Keratinocyte (primary cell): Measurements from ENCODE around the gene ERMAP. TPM values are rescaled to one million over a fixed set of nuclear protein-coding genes. Genes with fewer than 3 reads are reported as not detected.

Experiments used
- DNase-seq: peaks from one replicate; pipeline ENCODE4 v3.0.0-alpha.2; 2011; ENCODE audit warnings: low read depth, missing footprints, low spot score
- FAIRE-seq: peaks from 2 replicates; lab custom pipeline; 2011; peaks lifted over from hg19 to GRCh38; lab: Jason Lieb, UNC
- H2AFZ ChIP-seq: 2 replicates; pipeline ENCODE4 v1.6.0; 2012; ENCODE audit warnings: low read length, control low read depth, inconsistent platforms; ENCODE audit not compliant: control insufficient read depth
- H3K27ac ChIP-seq: 2 replicates; pipeline ENCODE4 v1.5.1; 2011; ENCODE audit warnings: low read length; ENCODE audit not compliant: control insufficient read depth, insufficient read depth
- H3K27me3 ChIP-seq: 3 replicates; pipeline ENCODE4 v1.6.0; 2011; ENCODE audit warnings: low read length; ENCODE audit not compliant: control insufficient read depth, insufficient read depth; ENCODE audit errors: extremely low read depth
- H3K36me3 ChIP-seq, 2 experiments: 2 replicates in 1 of 2; 3 replicates in 1 of 2; pipeline ENCODE4 v1.5.1; 2011; ENCODE audit warnings: low read length in 2 of 2, mild to moderate bottlenecking in 1 of 2; ENCODE audit not compliant: control insufficient read depth in 2 of 2, insufficient read depth in 2 of 2; ENCODE audit errors: extremely low read depth in 1 of 2
- H3K4me1 ChIP-seq: 3 replicates; pipeline ENCODE4 v1.5.1; 2011; ENCODE audit warnings: low read length; ENCODE audit not compliant: control insufficient read depth, insufficient read depth; ENCODE audit errors: extremely low read depth
- H3K4me2 ChIP-seq: 3 replicates; pipeline ENCODE4 v1.6.0; 2011; ENCODE audit warnings: low read depth, low read length; ENCODE audit not compliant: control insufficient read depth, insufficient read depth; ENCODE audit errors: extremely low read depth
- H3K4me3 ChIP-seq, 3 experiments: fragments of 200-600 bp in 1 of 3; sonication (generic) in 1 of 3; 2 replicates in 2 of 3; 3 replicates in 1 of 3; pipeline ENCODE4 v1.5.1; 2011 to 2016; ENCODE audit warnings: low read length in 3 of 3, mild to moderate bottlenecking in 3 of 3, control low read depth in 2 of 3, inconsistent platforms in 1 of 3, low read depth in 1 of 3, mixed read lengths in 1 of 3, mixed run types in 1 of 3, moderate library complexity in 1 of 3; ENCODE audit not compliant: control insufficient read depth in 2 of 3, insufficient read depth in 2 of 3; ENCODE audit errors: extremely low read depth in 1 of 3
- H3K79me2 ChIP-seq: 2 replicates; pipeline ENCODE4 v1.6.0; 2012; ENCODE audit warnings: low read length; ENCODE audit not compliant: control insufficient read depth, insufficient read depth
- H3K9ac ChIP-seq: 3 replicates; pipeline ENCODE4 v1.6.0; 2011; ENCODE audit warnings: low read length; ENCODE audit not compliant: control insufficient read depth, insufficient read depth; ENCODE audit errors: extremely low read depth
- H3K9me1 ChIP-seq: 3 replicates; pipeline ENCODE4 v1.6.0; 2011; ENCODE audit warnings: low read length; ENCODE audit not compliant: control insufficient read depth, insufficient read depth; ENCODE audit errors: extremely low read depth
- H3K9me3 ChIP-seq: 2 replicates; pipeline ENCODE4 v1.5.1; 2012; ENCODE audit warnings: low read depth, low read length; ENCODE audit not compliant: control insufficient read depth
- H4K20me1 ChIP-seq: 3 replicates; pipeline ENCODE4 v1.6.0; 2011; ENCODE audit warnings: low read length; ENCODE audit not compliant: control insufficient read depth, insufficient read depth; ENCODE audit errors: extremely low read depth
- EZH2 ChIP-seq: IDR thresholded peaks from one replicate; pipeline ENCODE4 v1.6.1; 2012; ENCODE audit warnings: inconsistent platforms, mild to moderate bottlenecking, low read length, moderate library complexity
- dilution Hi-C: fragments of 300-500 bp; cut with MboI; formaldehyde crosslinking; loops from one replicate; pipeline ENCODE4 v1.7.0; 2020; ENCODE audit warnings: low sequenced_read_pairs; ENCODE audit not compliant: extremely low pct_ligation_motif_present
- polyA plus RNA-seq, 5 experiments: library from polyadenylated mRNA; depleted of rRNA in 3 of 5; stranded (reverse) in 3 of 5; stranded (forward) in 1 of 5; unstranded in 1 of 5; fragments of >200 nt; gene quantifications; 1 replicate in 1 of 5; 2 replicates in 3 of 5; 3 replicates in 1 of 5; pipeline versions ENCODE4 v1.2.1 to v1.2.3, GENCODE V29; 2011 to 2012; ENCODE audit warnings: missing spikeins in 2 of 5, low read depth in 1 of 5, low replicate concordance in 1 of 5
- TF ChIP-seq, protein P1 (sequence below), 3 experiments: IDR thresholded peaks in 1 of 3; conservative IDR thresholded peaks in 1 of 3; optimal IDR thresholded peaks in 1 of 3; 2 replicates in 2 of 3; 3 replicates in 1 of 3; pipeline versions ENCODE3 to v1.5.1; 2011; ENCODE audit warnings: low read length in 3 of 3, mild to moderate bottlenecking in 3 of 3, moderate library complexity in 2 of 3, control low read depth in 1 of 3, inconsistent platforms in 1 of 3; ENCODE audit not compliant: insufficient read depth in 2 of 3; ENCODE audit errors: extremely low read depth in 1 of 3

ERMAP gene
- polyA plus RNA-seq, 1 donor (not counting 4 experiments of a cell fraction or from before 2014, with no cell fraction given), result 5.6 TPM

DNA sequence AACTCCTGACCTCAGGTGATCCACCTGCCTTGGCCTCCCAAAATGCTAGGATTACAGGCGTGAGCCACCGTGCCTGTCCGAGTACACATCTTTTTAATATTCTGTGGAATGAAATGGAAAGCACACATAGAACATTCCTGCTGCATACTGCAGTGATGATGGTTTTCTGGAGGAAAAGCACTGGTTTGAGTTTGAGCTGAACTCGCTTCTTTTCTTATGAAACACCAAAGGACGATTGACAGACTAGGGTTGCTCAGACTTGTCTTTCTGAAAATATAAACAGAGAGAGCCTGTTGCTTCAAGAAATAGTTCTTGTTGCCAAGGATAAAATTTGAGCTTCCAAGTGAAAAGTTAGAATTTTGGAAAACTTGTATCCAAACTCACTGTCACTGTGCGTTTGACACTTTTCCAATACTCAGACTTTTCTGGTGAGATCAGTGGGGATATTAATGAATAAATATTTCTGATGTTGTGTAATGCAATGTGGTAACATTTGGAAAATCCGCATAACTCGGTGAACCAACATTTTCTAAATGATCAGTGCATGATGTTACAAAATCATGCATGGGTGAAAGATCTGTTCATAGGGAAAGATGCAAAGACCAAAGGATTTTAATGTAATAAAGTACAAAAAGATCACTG is 15.0 kb upstream of the ERMAP start:
- H3K27ac ChIP-seq, result no peak overlapping the region
- DNase-seq (no peak), FAIRE-seq (no peak)

DNA sequence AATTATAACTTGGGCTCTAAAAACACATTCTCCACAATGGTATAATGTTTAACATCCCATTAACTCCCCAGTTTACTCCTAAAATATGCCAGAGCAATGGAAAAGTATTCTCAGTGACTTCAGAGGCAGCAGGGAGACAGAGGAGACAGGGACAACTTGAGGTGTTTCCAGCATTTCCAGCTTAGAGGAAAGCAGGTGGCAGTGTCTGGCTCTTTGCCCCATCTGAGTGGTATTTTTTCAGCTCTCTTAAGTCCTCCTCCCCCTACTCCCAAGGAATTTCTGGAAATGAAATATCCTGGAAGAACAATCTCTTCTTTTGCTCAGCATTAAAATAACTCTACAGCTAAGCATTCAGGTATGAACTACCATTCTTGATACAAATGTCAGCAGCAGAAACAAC is 10.8 kb upstream of the ERMAP start:
- DNase-seq (no peak), FAIRE-seq (no peak)
- Histone ChIP-seq H3K9ac (no peak overlapping the region), H3K27me3 (no peaks in the 10 kb centered on the region), H3K27ac (no peak overlapping the region), H3K9me3 (no peaks in the 10 kb centered on the region), H3K4me2 (no peak overlapping the region), H3K9me1 (no peaks in the 10 kb centered on the region), H3K4me1 (no peaks in the 10 kb centered on the region), H4K20me1 (no peaks in the 10 kb centered on the region), H3K79me2 (no peaks in the 10 kb centered on the region), H3K4me3 (no peak overlapping the region), H3K36me3 (no peaks in the 10 kb centered on the region), H2AFZ (no peak overlapping the region)
- dilution Hi-C loops, result no loop called here
- TF ChIP-seq EZH2, result no peak
- TF ChIP-seq, protein P1, sequence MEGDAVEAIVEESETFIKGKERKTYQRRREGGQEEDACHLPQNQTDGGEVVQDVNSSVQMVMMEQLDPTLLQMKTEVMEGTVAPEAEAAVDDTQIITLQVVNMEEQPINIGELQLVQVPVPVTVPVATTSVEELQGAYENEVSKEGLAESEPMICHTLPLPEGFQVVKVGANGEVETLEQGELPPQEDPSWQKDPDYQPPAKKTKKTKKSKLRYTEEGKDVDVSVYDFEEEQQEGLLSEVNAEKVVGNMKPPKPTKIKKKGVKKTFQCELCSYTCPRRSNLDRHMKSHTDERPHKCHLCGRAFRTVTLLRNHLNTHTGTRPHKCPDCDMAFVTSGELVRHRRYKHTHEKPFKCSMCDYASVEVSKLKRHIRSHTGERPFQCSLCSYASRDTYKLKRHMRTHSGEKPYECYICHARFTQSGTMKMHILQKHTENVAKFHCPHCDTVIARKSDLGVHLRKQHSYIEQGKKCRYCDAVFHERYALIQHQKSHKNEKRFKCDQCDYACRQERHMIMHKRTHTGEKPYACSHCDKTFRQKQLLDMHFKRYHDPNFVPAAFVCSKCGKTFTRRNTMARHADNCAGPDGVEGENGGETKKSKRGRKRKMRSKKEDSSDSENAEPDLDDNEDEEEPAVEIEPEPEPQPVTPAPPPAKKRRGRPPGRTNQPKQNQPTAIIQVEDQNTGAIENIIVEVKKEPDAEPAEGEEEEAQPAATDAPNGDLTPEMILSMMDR (optimal IDR thresholded peaks at IDR 0.05 in 1 of 3, IDR thresholded peaks at IDR 0.05 in 1 of 3, conservative IDR thresholded peaks at IDR 0.05 in 1 of 3; ENCODE audit: extremely low read depth in 1 of 3, insufficient read depth in 2 of 3, low read length in 3 of 3), result no peak

More for the DNA sequence above, 15.0 kb upstream of the ERMAP start:
- no peak overlapping the region for H3K4me2 ChIP-seq
- dilution Hi-C loops, result no loop called here
- H3K79me2 ChIP-seq, result no peaks in the 10 kb centered on the region
- no peaks in the 10 kb centered on the region for H3K9me3 ChIP-seq
- H3K9ac ChIP-seq, result no peak overlapping the region
- no peaks in the 10 kb centered on the region for H4K20me1 ChIP-seq
- TF ChIP-seq EZH2, result no peak
- TF ChIP-seq, protein P1 (optimal IDR thresholded peaks at IDR 0.05 in 1 of 3, IDR thresholded peaks at IDR 0.05 in 1 of 3, conservative IDR thresholded peaks at IDR 0.05 in 1 of 3; ENCODE audit: extremely low read depth in 1 of 3, insufficient read depth in 2 of 3, low read length in 3 of 3), result no peak
- no peaks in the 10 kb centered on the region for H3K9me1 ChIP-seq
- no peaks in the 10 kb centered on the region for H3K27me3 ChIP-seq
- H3K4me3 ChIP-seq, result no peak overlapping the region
- H3K4me1 ChIP-seq, result no peaks in the 10 kb centered on the region
- no peak overlapping the region for H2AFZ ChIP-seq
- H3K36me3 ChIP-seq, result no peaks in the 10 kb centered on the region
